Thyroid gland (tissue), 4 donors: ENCODE data around the gene C17orf107. TPM values are rescaled to one million over a fixed set of nuclear protein-coding genes. Genes with fewer than 3 reads are reported as not detected.
A peak's percentile ranks its signal among the peaks of the same experiment; 100 is the strongest.

ENCODE experiments used
- DNase-seq, 2 donors: peaks; one replicate each; pipeline ENCODE4 v3.0.0-alpha.2; 2019
- H3K27ac ChIP-seq, 3 donors: fragments of 200-600 bp; sonication (generic); 1 replicate in 2 of 3; 2 replicates in 1 of 3; pipeline ENCODE4 v1.5.1; 2016 to 2019; ENCODE audit warnings: mild to moderate bottlenecking in 1 of 3, moderate library complexity in 1 of 3
- H3K27me3 ChIP-seq: fragments of 200-600 bp; sonication (generic); one replicate; pipeline ENCODE4 v1.5.1; 2019
- H3K36me3 ChIP-seq, 2 donors: fragments of 200-600 bp; sonication (generic); one replicate each; pipeline ENCODE4 v1.5.1; 2016 to 2019
- H3K4me1 ChIP-seq, 2 donors: fragments of 200-600 bp; sonication (generic); one replicate each; pipeline ENCODE4 v1.5.1; 2017 to 2019
- H3K4me3 ChIP-seq, 3 donors: fragments of 200-600 bp; sonication (generic); replicated peaks in 1 of 3; 1 replicate in 2 of 3; 2 replicates in 1 of 3; pipeline ENCODE4 v1.5.1; 2016; ENCODE audit warnings: mild to moderate bottlenecking in 1 of 3
- H3K9me3 ChIP-seq: fragments of 200-600 bp; sonication (generic); one replicate; pipeline ENCODE4 v1.5.1; 2017
- POLR2A ChIP-seq, 2 donors: fragments of 450-650 bp; IDR thresholded peaks; one replicate each; pipeline ENCODE4 v1.6.1; 2017; ENCODE audit warnings: antibody characterized with exemption in 2 of 2, mild to moderate bottlenecking in 2 of 2, moderate library complexity in 1 of 2
- WGBS, 2 donors: methylation state at CpG; one replicate each; pipeline ENCODE4 v1.1.5; 2017; 5-methylcytosine and 5-hydroxymethylcytosine counted together
- intact Hi-C: fragments of 100-400 bp; cut with DNase I; formaldehyde crosslinking; loops from one replicate; pipeline ENCODE4 v1.15.1; 2023
- total RNA-seq, 4 donors: library from RNA; depleted of rRNA; stranded (reverse); fragments of >200 nt; gene quantifications; one replicate each; pipeline ENCODE4 v1.2.3, GENCODE V29; 2016
- TF ChIP-seq, protein P1 (sequence below), 6 experiments: fragments of 200-600 bp in 3 of 6; fragments of 450-650 bp in 3 of 6; sonication (generic) in 3 of 6; IDR thresholded peaks; one replicate each; pipeline ENCODE4 v1.5.1; 2016 to 2019; ENCODE audit warnings: antibody characterized with exemption in 6 of 6, mild to moderate bottlenecking in 2 of 6, inconsistent platforms in 1 of 6, moderate library complexity in 1 of 6

C17orf107 gene
- total RNA-seq, 4 donors from 2014 or later = 0.33 to 1.9 (median 1.3) TPM

DNA sequence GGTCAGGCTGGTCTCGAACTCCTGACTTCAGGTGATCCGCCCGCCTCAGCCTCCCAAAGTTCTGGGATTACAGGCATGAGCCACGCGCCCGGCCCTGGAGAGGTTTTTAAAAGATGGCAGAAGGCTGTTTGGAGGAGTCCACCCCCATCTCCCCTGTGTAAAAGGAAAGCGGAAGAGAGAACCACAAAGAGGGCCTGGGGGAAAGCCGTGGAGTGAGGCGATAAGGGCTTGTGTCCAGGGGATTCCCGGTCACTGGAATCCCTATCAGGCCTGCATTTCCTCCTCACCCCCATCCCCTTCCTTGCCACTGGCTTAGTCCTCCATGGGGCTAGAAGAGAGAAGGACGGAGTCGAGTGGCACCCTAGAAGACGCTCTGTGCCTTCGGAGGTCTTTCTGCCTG, 32.6 kb downstream of the C17orf107 start, which contains the start of gene GP1BA:
GP1BA (plus strand) TSS at position 315 of the 400 bp plus-strand sequence. CDS start 328 bp downstream, outside the sequence.
- H3K36me3 ChIP-seq = peaks cover 0 to 3% of the 10 kb centered on the region in 2 donors
- TF ChIP-seq, protein P1, sequence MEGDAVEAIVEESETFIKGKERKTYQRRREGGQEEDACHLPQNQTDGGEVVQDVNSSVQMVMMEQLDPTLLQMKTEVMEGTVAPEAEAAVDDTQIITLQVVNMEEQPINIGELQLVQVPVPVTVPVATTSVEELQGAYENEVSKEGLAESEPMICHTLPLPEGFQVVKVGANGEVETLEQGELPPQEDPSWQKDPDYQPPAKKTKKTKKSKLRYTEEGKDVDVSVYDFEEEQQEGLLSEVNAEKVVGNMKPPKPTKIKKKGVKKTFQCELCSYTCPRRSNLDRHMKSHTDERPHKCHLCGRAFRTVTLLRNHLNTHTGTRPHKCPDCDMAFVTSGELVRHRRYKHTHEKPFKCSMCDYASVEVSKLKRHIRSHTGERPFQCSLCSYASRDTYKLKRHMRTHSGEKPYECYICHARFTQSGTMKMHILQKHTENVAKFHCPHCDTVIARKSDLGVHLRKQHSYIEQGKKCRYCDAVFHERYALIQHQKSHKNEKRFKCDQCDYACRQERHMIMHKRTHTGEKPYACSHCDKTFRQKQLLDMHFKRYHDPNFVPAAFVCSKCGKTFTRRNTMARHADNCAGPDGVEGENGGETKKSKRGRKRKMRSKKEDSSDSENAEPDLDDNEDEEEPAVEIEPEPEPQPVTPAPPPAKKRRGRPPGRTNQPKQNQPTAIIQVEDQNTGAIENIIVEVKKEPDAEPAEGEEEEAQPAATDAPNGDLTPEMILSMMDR (IDR thresholded peaks at IDR 0.05) = no peak
- no peak for TF ChIP-seq POLR2A (IDR thresholded peaks at IDR 0.05)
- H3K9me3 ChIP-seq = no peaks in the 10 kb centered on the region
- no peak within 1 kb of the TSS for H3K4me3 ChIP-seq
- intact Hi-C loops = no loop called here
- peaks cover 0 to 6% of the 10 kb centered on the region in 2 donors for H3K4me1 ChIP-seq
- WGBS, 2 donors = 80 to 86% methylated on average over 14 of the region's 14 CpGs
- no peak within 1 kb of the TSS for H3K27ac ChIP-seq
- DNase-seq = no peak
- no peaks in the 10 kb centered on the region for H3K27me3 ChIP-seq

DNA sequence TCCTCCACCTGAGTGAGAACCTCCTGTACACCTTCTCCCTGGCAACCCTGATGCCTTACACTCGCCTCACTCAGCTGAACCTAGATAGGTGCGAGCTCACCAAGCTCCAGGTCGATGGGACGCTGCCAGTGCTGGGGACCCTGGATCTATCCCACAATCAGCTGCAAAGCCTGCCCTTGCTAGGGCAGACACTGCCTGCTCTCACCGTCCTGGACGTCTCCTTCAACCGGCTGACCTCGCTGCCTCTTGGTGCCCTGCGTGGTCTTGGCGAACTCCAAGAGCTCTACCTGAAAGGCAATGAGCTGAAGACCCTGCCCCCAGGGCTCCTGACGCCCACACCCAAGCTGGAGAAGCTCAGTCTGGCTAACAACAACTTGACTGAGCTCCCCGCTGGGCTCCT, 33.4 kb downstream of the C17orf107 start:
- Histone ChIP-seq H3K27me3 (no peaks in the 10 kb centered on the region), H3K27ac (no peak overlapping the region), H3K4me1 (peaks cover 0 to 6% of the 10 kb centered on the region in 2 donors), H3K36me3 (peaks cover 5 to 10% of the 10 kb centered on the region in 2 donors), H3K4me3 (no peak overlapping the region), H3K9me3 (no peaks in the 10 kb centered on the region)
- WGBS, 2 donors = 87 to 90% methylated on average over 12 of the region's 12 CpGs
- no peak for DNase-seq
- TF ChIP-seq, protein P1 (IDR thresholded peaks at IDR 0.05) = no peak
- no peak for TF ChIP-seq POLR2A (IDR thresholded peaks at IDR 0.05)
- intact Hi-C loops = no loop called here

DNA sequence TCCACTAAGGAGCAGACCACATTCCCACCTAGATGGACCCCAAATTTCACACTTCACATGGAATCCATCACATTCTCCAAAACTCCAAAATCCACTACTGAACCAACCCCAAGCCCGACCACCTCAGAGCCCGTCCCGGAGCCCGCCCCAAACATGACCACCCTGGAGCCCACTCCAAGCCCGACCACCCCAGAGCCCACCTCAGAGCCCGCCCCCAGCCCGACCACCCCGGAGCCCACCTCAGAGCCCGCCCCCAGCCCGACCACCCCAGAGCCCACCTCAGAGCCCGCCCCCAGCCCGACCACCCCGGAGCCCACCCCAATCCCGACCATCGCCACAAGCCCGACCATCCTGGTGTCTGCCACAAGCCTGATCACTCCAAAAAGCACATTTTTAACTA, 34.3 kb downstream of the C17orf107 start:
- Histone ChIP-seq H3K4me1 (peaks cover 3 to 14% of the 10 kb centered on the region in 2 donors), H3K27me3 (no peaks in the 10 kb centered on the region), H3K27ac (no peak overlapping the region), H3K36me3 (peaks cover 9 to 15% of the 10 kb centered on the region in 2 donors), H3K9me3 (no peaks in the 10 kb centered on the region), H3K4me3 (no peak overlapping the region)
- WGBS, 2 donors = 79 to 91% methylated on average over 7 to 16 of the region's 16 CpGs
- intact Hi-C loops = no loop called here
- DNase-seq = no peak
- TF ChIP-seq, protein P1 (IDR thresholded peaks at IDR 0.05) = no peak
- TF ChIP-seq POLR2A (IDR thresholded peaks at IDR 0.05) = no peak

DNA sequence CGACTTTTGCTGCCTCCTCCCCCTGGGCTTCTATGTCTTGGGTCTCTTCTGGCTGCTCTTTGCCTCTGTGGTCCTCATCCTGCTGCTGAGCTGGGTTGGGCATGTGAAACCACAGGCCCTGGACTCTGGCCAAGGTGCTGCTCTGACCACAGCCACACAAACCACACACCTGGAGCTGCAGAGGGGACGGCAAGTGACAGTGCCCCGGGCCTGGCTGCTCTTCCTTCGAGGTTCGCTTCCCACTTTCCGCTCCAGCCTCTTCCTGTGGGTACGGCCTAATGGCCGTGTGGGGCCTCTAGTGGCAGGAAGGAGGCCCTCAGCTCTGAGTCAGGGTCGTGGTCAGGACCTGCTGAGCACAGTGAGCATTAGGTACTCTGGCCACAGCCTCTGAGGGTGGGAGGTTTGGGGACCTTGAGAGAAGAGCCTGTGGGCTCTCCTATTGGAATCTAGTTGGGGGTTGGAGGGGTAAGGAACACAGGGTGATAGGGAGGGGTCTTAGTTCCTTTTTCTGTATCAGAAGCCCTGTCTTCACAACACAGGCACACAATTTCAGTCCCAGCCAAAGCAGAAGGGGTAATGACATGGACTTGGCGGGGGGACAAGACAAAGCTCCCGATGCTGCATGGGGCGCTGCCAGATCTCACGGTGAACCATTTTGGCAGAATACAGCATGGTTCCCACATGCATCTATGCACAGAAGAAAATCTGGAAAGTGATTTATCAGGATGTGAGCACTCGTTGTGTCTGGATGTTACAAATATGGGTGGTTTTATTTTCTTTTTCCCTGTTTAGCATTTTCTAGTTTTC, 35.0 kb downstream of the C17orf107 start:
- H3K36me3 ChIP-seq = peaks cover 9 to 15% of the 10 kb centered on the region in 2 donors
- H3K4me3 ChIP-seq = no peak overlapping the region
- intact Hi-C loops = no loop called here
- peak; percentile 19 to 40 for DNase-seq
- H3K9me3 ChIP-seq = no peaks in the 10 kb centered on the region
- H3K27ac ChIP-seq = no peak overlapping the region
- peaks cover 10 to 21% of the 10 kb centered on the region in 2 donors for H3K4me1 ChIP-seq
- TF ChIP-seq, protein P1 (IDR thresholded peaks at IDR 0.05) = no peak
- no peak for TF ChIP-seq POLR2A (IDR thresholded peaks at IDR 0.05)
- H3K27me3 ChIP-seq = no peaks in the 10 kb centered on the region
- 29 to 35% methylated on average over 13 to 14 of the region's 14 CpGs for WGBS, 2 donors

DNA sequence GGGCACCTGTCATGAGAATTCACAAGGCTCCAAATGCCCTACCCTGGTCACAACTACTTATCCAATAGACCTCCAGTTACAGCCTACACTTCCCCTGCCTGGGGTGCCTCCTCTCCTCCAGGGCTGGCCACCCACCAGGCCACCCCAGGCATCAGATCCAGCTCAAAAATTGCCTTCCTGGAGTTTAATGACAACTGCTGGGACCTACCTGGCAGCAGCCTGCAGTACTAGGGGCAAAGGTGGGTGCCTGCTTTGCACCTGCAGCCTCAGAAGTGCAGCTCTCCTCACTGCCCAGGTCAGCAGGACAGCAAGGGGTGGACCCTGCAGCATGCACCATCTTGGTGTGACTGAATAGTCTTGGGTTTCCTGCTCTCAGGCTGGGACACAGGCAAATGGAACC, 36.3 kb downstream of the C17orf107 start:
- Histone ChIP-seq H3K9me3 (no peaks in the 10 kb centered on the region), H3K27ac (no peak overlapping the region), H3K27me3 (no peaks in the 10 kb centered on the region), H3K4me3 (no peak overlapping the region), H3K36me3 (peaks cover 9 to 15% of the 10 kb centered on the region in 2 donors), H3K4me1 (peaks cover 10 to 21% of the 10 kb centered on the region in 2 donors)
- TF ChIP-seq POLR2A (IDR thresholded peaks at IDR 0.05) = no peak
- DNase-seq = no peak
- intact Hi-C loops = loop anchor here (5.0 kb wide), 1 partner anchor 47 kb away; no protein-coding TSS in a partner anchor
